A673 (cell line): ENCODE results near the gene MAPK11.

Source experiments
- EZH2 ChIP-seq: fragments of 200-600 bp; sonication (generic); IDR thresholded peaks from 2 replicates; pipeline ENCODE4 v1.6.1; 2017; ENCODE audit warnings: borderline replicate concordance, low read depth, mild to moderate bottlenecking, mixed read lengths, antibody characterized with exemption, low read length; ENCODE audit not compliant: poor library complexity, severe bottlenecking
- TF ChIP-seq, protein P1 (sequence below): fragments of 300-800, 200-600 bp; sonication (generic); conservative IDR thresholded peaks from 2 replicates; pipeline ENCODE4 v1.5.1; 2017; ENCODE audit warnings: low read depth, mild to moderate bottlenecking, antibody characterized with exemption, low read length, moderate library complexity, mixed read lengths

DNA sequence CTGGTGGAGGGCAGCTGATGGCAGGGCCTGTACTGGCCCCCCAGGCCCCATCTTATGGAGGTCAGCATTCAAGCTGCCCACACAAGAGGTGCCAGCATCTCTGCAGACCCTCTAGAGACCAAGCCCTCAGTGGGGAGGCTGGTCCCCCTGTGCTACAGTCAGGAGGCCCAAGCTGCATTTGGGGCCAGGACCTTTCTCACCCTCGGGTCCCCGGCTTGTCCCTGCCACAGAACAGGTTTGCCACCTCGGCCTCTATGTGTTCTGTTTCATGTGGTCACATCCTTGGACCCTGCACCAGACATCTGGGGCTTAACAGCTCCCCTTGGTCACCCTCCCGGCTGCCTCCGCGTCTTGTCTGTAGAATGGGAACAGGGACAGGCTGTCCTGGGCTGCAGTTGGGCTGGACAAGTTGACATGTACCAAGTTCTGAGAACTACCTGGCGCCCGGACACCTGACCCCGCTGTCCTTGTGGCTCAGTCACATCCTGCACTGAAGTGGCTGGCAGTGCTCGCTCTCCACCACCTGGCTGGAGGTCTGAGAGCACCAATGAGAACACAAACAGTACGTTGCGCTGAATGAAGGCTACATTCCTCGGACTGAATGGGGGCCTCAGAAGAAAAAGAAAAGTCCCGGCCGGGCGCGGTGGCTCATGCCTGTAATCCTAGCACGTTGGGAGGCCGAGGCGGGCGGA, 40.0 kb upstream of the MAPK11 start:
- TF ChIP-seq, protein P1, sequence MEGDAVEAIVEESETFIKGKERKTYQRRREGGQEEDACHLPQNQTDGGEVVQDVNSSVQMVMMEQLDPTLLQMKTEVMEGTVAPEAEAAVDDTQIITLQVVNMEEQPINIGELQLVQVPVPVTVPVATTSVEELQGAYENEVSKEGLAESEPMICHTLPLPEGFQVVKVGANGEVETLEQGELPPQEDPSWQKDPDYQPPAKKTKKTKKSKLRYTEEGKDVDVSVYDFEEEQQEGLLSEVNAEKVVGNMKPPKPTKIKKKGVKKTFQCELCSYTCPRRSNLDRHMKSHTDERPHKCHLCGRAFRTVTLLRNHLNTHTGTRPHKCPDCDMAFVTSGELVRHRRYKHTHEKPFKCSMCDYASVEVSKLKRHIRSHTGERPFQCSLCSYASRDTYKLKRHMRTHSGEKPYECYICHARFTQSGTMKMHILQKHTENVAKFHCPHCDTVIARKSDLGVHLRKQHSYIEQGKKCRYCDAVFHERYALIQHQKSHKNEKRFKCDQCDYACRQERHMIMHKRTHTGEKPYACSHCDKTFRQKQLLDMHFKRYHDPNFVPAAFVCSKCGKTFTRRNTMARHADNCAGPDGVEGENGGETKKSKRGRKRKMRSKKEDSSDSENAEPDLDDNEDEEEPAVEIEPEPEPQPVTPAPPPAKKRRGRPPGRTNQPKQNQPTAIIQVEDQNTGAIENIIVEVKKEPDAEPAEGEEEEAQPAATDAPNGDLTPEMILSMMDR, result no peak
- no peak for TF ChIP-seq EZH2
